Effector memory CD8-positive, alpha-beta T cell (primary cell): Measurements from ENCODE around the gene ADAMTS12.

Source experiments
- ATAC-seq: fragments of 150-1000 bp; cut with Tn5 transposase; replicated peaks from 2 replicates; pipeline ENCODE4 v1.10.0; 2021; ENCODE audit warnings: mild to moderate bottlenecking, moderate library complexity
- DNase-seq, 3 experiments: peaks; one replicate each; pipeline ENCODE4 v3.0.0; 2021
- H3K27ac Mint-ChIP-seq, 2 donors: one replicate each; pipeline ENCODE4 v1.8.0; 2022; ENCODE audit warnings: mild to moderate bottlenecking in 2 of 2, mixed read lengths in 2 of 2, moderate library complexity in 2 of 2
- H3K27me3 Mint-ChIP-seq, 2 donors: one replicate each; pipeline ENCODE4 v1.8.0; 2022; ENCODE audit warnings: mixed read lengths in 2 of 2
- H3K36me3 Mint-ChIP-seq: one replicate; pipeline ENCODE4 v1.8.0; 2022; ENCODE audit warnings: mild to moderate bottlenecking, moderate library complexity, mixed read lengths; ENCODE audit not compliant: insufficient read depth
- H3K4me1 Mint-ChIP-seq, 2 donors: one replicate each; pipeline ENCODE4 v1.8.0; 2022; ENCODE audit warnings: low read depth in 2 of 2, mixed read lengths in 2 of 2
- H3K4me3 Mint-ChIP-seq, 2 donors: one replicate each; pipeline ENCODE4 v1.8.0; 2022; ENCODE audit warnings: mild to moderate bottlenecking in 2 of 2, mixed read lengths in 2 of 2, moderate library complexity in 2 of 2
- H3K9me3 Mint-ChIP-seq, 2 donors: one replicate each; pipeline ENCODE4 v1.8.0; 2022; ENCODE audit warnings: mixed read lengths in 2 of 2

ADAMTS12 gene

GRCh38 chr5:33715661-33716060 is 176.1 kb downstream of the ADAMTS12 start:
- DNase-seq (no peak), ATAC-seq (no peak)
- no peak overlapping the region for H3K4me3 Mint-ChIP-seq
- H3K27me3 Mint-ChIP-seq = no peaks in the 10 kb centered on the region
- no peak overlapping the region for H3K27ac Mint-ChIP-seq
- no peaks in the 10 kb centered on the region for H3K36me3 Mint-ChIP-seq
- H3K9me3 Mint-ChIP-seq = peaks cover 0 to 8% of the 10 kb centered on the region in 2 donors
- H3K4me1 Mint-ChIP-seq = no peaks in the 10 kb centered on the region

DNA sequence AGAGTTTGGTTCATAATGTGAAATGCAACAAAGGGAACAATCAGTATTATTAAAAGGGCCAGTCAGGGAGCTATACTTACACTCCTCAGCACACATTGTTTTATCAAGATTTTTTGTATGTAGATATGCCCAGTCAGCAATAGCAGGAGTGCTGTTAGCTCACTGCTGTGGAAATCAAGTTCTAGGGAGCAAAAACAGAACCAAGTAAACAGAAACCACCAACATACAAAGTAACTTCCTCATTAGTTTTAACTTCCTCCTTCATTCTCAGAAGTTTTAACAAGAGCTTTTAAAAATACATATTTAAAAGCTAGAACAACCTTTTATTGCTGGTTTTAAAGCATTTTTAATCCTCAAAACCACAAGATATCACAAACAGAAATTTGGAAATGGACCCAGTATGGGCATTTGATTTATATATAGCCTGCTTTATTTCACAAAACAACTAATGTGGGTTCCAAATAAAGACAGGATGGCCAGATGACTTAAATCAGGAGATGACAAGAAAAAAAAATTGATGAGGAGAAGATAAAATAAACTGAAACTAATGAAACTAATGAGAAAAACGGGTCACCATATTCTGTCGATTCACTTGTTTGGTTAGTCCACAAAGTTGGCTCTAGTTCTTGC is 178.5 kb downstream of the ADAMTS12 start:
- DNase-seq = no peak
- H3K27me3 Mint-ChIP-seq = no peaks in the 10 kb centered on the region
- H3K27ac Mint-ChIP-seq = no peak overlapping the region
- H3K36me3 Mint-ChIP-seq = no peaks in the 10 kb centered on the region
- no peak for ATAC-seq
- H3K4me3 Mint-ChIP-seq = no peak overlapping the region
- peaks cover 2 to 8% of the 10 kb centered on the region in 2 donors for H3K9me3 Mint-ChIP-seq
- no peaks in the 10 kb centered on the region for H3K4me1 Mint-ChIP-seq

DNA sequence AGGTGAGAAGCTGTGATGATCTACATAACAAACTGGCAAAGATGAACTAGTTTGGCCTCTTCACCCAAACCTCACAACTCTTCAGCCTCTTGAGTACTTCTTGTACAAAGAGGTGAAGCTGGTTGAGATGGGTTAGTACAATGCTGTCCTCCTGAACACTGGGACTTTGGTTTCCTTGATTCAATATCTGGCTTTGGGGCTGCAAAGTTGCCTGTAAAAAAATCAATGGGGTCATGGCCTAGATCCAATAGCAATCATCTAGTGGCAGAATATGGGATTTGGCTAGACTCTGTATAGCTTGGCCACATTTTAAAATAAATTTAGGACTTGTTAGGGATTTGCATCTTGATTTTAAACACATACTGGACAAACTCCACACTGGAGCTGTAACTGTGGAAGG is 179.1 kb downstream of the ADAMTS12 start:
- ATAC-seq (no peak), DNase-seq (no peak)
- Mint-ChIP-seq H3K27ac (no peak overlapping the region), H3K36me3 (no peaks in the 10 kb centered on the region), H3K27me3 (no peaks in the 10 kb centered on the region), H3K4me3 (no peak overlapping the region), H3K4me1 (no peaks in the 10 kb centered on the region), H3K9me3 (peaks cover 2 to 8% of the 10 kb centered on the region in 2 donors)

- DNase-seq = no peak
- H3K36me3 Mint-ChIP-seq = no peaks in the 10 kb centered on the region
- H3K27me3 Mint-ChIP-seq = no peaks in the 10 kb centered on the region
- no peak overlapping the region for H3K27ac Mint-ChIP-seq
- no peaks in the 10 kb centered on the region for H3K4me1 Mint-ChIP-seq
- H3K9me3 Mint-ChIP-seq = peaks cover 2 to 8% of the 10 kb centered on the region in 2 donors
- no peak for ATAC-seq
- no peak overlapping the region for H3K4me3 Mint-ChIP-seq
Observed at GRCh38 chr5:33711094-33711679, 180.6 kb downstream of the ADAMTS12 start.

- no peak for ATAC-seq
- H3K27ac Mint-ChIP-seq = no peak overlapping the region
- H3K4me1 Mint-ChIP-seq = no peaks in the 10 kb centered on the region
- no peak for DNase-seq
- no peaks in the 10 kb centered on the region for H3K27me3 Mint-ChIP-seq
- H3K9me3 Mint-ChIP-seq = peaks cover 0 to 11% of the 10 kb centered on the region in 2 donors
- H3K4me3 Mint-ChIP-seq = no peak overlapping the region
- no peaks in the 10 kb centered on the region for H3K36me3 Mint-ChIP-seq
Observed at GRCh38 chr5:33702867-33703266, 188.9 kb downstream of the ADAMTS12 start.

DNA sequence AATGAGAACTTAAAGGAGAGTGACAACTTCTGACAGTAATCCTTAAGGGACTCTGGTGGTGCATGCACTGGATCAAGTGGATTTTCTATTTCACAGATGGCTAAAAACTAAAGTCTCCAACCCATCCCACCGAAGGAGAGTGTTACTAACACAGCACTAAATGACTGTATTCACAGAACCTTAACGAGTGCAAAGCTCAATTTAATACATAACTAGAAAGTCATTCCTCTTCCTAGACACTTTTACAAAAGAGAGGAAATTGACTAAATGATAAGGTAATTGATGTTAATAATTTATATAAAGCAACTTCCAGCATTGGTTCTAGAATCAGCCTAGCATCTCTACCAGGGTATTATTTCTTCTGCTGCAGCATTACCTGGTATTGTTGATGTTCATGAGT is 189.8 kb downstream of the ADAMTS12 start:
- H3K27me3 Mint-ChIP-seq = no peaks in the 10 kb centered on the region
- H3K9me3 Mint-ChIP-seq = peaks cover 0 to 11% of the 10 kb centered on the region in 2 donors
- DNase-seq (no peak), ATAC-seq (no peak)
- H3K4me3 Mint-ChIP-seq = no peak overlapping the region
- no peaks in the 10 kb centered on the region for H3K36me3 Mint-ChIP-seq
- no peak overlapping the region for H3K27ac Mint-ChIP-seq
- H3K4me1 Mint-ChIP-seq = no peaks in the 10 kb centered on the region

- Mint-ChIP-seq H3K4me3 (no peak overlapping the region), H3K4me1 (no peaks in the 10 kb centered on the region), H3K36me3 (no peaks in the 10 kb centered on the region), H3K27me3 (no peaks in the 10 kb centered on the region), H3K9me3 (peaks cover 0 to 11% of the 10 kb centered on the region in 2 donors), H3K27ac (no peak overlapping the region)
- ATAC-seq (no peak), DNase-seq (no peak)
Observed at GRCh38 chr5:33701251-33701650, 190.5 kb downstream of the ADAMTS12 start.

DNA sequence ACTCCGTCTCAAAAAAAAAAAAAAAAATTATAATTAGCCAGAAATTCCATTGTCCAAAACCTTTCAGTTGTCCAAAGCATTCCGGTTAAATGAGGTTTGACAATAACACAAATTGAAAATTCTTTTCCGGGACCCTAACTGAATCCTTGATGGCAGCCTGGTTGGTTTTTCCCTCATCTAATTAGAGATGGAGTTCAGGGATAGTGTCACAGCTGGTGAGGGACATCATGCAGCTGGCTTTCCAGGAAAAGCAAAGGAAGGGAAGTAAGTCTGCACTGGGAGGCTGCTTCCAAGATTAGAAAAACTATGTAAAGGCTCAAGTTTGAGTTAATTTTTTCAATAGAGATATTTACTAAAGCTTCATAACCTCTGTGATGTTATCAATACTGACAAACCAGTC is 195.4 kb downstream of the ADAMTS12 start:
- Mint-ChIP-seq H3K27ac (no peak overlapping the region), H3K27me3 (no peaks in the 10 kb centered on the region), H3K36me3 (no peaks in the 10 kb centered on the region), H3K4me3 (no peak overlapping the region), H3K9me3 (peaks cover 2 to 16% of the 10 kb centered on the region in 2 donors), H3K4me1 (no peaks in the 10 kb centered on the region)
- ATAC-seq (no peak), DNase-seq (no peak)

DNA sequence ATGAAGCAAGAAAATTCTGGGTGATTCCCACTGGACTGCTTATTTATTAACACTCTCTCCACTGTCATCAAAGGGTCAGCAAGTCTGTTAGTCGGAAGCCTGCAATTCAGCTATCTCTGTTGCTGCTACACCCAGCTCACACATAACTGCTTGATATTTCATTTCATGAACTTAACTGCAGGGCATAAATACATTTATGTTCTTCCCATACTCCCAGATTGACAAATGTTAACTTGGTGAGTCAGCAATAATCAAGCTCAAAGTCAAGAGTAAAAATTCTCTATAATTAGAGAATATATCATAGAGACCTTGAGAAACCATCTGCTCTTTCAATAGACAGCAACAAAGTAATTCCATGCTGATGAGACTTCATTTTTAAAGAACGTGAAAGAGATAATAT is 198.8 kb downstream of the ADAMTS12 start:
- H3K9me3 Mint-ChIP-seq = peaks cover 2 to 16% of the 10 kb centered on the region in 2 donors
- H3K27me3 Mint-ChIP-seq = peaks cover 0 to 9% of the 10 kb centered on the region in 2 donors
- no peaks in the 10 kb centered on the region for H3K4me1 Mint-ChIP-seq
- no peak overlapping the region for H3K4me3 Mint-ChIP-seq
- ATAC-seq (no peak), DNase-seq (no peak)
- H3K36me3 Mint-ChIP-seq = no peaks in the 10 kb centered on the region
- no peak overlapping the region for H3K27ac Mint-ChIP-seq

GRCh38 chr5:33691856-33692255 is 199.9 kb downstream of the ADAMTS12 start:
- Mint-ChIP-seq H3K9me3 (peaks cover 2 to 16% of the 10 kb centered on the region in 2 donors), H3K27me3 (peaks cover 0 to 9% of the 10 kb centered on the region in 2 donors), H3K36me3 (no peaks in the 10 kb centered on the region), H3K4me3 (no peak overlapping the region), H3K27ac (no peak overlapping the region), H3K4me1 (no peaks in the 10 kb centered on the region)
- ATAC-seq = no peak
- no peak for DNase-seq

GRCh38 chr5:33690374-33691135 is 201.2 kb downstream of the ADAMTS12 start:
- Mint-ChIP-seq H3K4me1 (no peaks in the 10 kb centered on the region), H3K9me3 (peaks cover 2 to 13% of the 10 kb centered on the region in 2 donors), H3K27ac (no peak overlapping the region), H3K36me3 (no peaks in the 10 kb centered on the region), H3K27me3 (peaks cover 0 to 18% of the 10 kb centered on the region in 2 donors), H3K4me3 (no peak overlapping the region)
- no peak for ATAC-seq
- DNase-seq = no peak

- Mint-ChIP-seq H3K36me3 (no peaks in the 10 kb centered on the region), H3K4me3 (no peak overlapping the region), H3K27ac (no peak overlapping the region), H3K4me1 (no peaks in the 10 kb centered on the region), H3K27me3 (peaks cover 0 to 18% of the 10 kb centered on the region in 2 donors), H3K9me3 (peaks cover 0 to 4% of the 10 kb centered on the region in 2 donors)
- ATAC-seq (no peak), DNase-seq (no peak)
Observed at GRCh38 chr5:33688526-33688925, 203.3 kb downstream of the ADAMTS12 start.

DNA sequence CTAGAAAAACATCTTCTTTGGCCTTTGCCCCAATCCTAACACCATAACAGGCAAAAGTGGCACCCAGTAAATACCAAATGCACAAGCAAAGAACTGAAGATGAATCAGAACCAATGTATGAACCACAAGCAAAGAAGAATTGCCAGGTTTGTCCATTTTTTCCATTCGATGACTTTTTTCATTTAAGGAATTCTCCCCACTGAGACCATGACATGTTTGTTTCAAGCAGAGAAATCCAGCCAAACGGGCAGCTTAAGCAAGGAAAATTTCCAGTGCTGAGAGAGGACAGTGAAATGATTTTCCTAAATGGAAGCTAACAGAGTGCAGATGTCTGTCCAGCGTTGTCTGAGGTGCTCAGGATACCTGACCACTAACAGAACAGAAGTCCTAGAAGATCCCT is 203.7 kb downstream of the ADAMTS12 start:
- H3K9me3 Mint-ChIP-seq = no peaks in the 10 kb centered on the region
- DNase-seq (no peak), ATAC-seq (no peak)
- no peak overlapping the region for H3K4me3 Mint-ChIP-seq
- H3K27me3 Mint-ChIP-seq = peaks cover 0 to 18% of the 10 kb centered on the region in 2 donors
- no peak overlapping the region for H3K27ac Mint-ChIP-seq
- no peaks in the 10 kb centered on the region for H3K36me3 Mint-ChIP-seq
- no peaks in the 10 kb centered on the region for H3K4me1 Mint-ChIP-seq
